Endothelial cell of umbilical vein (primary cell): ENCODE data around the gene CARD11. TPM values are rescaled to one million over a fixed set of nuclear protein-coding genes. Genes with fewer than 3 reads are reported as not detected.

ENCODE experiments used
- BruUV-seq: library from RNA; stranded (reverse); fragments of 400-500 nt; replicated peaks from 2 replicates; lab custom pipeline; 2021; lab: Mats Ljungman, UMichigan
- CTCF ChIA-PET: fragments of 300-600, 350-600 bp; sonication (Branson Sonifier 250); formaldehyde crosslinking; loops from one replicate; lab custom pipeline; 2021; ENCODE audit warnings: antibody characterized with exemption, inconsistent platforms; lab: Charles Lee
- POLR2A ChIA-PET: fragments of 300-600, 350-600 bp; sonication (Branson Sonifier 250); formaldehyde crosslinking; loops from one replicate; lab custom pipeline; 2021; ENCODE audit warnings: antibody characterized with exemption, inconsistent platforms; lab: Charles Lee
- DNase-seq: peaks from one replicate; pipeline ENCODE4 v3.0.0-alpha.2; 2011; ENCODE audit warnings: low read depth, low spot score
- FAIRE-seq: peaks from 2 replicates; lab custom pipeline; 2011; peaks lifted over from hg19 to GRCh38; lab: Jason Lieb, UNC
- H2AFZ ChIP-seq: 2 replicates; pipeline ENCODE4 v1.6.0; 2012; ENCODE audit warnings: low read depth, low read length, control low read depth, inconsistent platforms
- H3K27ac ChIP-seq: 2 replicates; pipeline ENCODE4 v1.5.1; 2011; ENCODE audit warnings: low read depth, mild to moderate bottlenecking, control low read depth, low read length, moderate library complexity; ENCODE audit not compliant: insufficient read depth
- H3K27me3 ChIP-seq, 2 experiments: 2 replicates each; pipeline versions ENCODE4 v1.6.0 to v1.6.1; 2011; ENCODE audit warnings: low read length in 2 of 2, mixed read lengths in 1 of 2; ENCODE audit not compliant: control insufficient read depth in 2 of 2, insufficient read depth in 2 of 2
- H3K36me3 ChIP-seq, 2 experiments: 2 replicates in 1 of 2; 3 replicates in 1 of 2; pipeline ENCODE4 v1.5.1; 2011; ENCODE audit warnings: low read length in 2 of 2, mild to moderate bottlenecking in 1 of 2, moderate library complexity in 1 of 2; ENCODE audit not compliant: control insufficient read depth in 2 of 2, insufficient read depth in 2 of 2; ENCODE audit errors: extremely low read depth in 1 of 2
- H3K4me1 ChIP-seq: 3 replicates; pipeline ENCODE4 v1.5.1; 2011; ENCODE audit warnings: mild to moderate bottlenecking, low read length; ENCODE audit not compliant: control insufficient read depth, insufficient read depth; ENCODE audit errors: extremely low read depth
- H3K4me2 ChIP-seq: 2 replicates; pipeline ENCODE4 v1.6.1; 2011; ENCODE audit warnings: low read length, control low read depth, mixed read lengths; ENCODE audit not compliant: insufficient read depth
- H3K4me3 ChIP-seq, 3 experiments: fragments of 200-600 bp in 1 of 3; sonication (generic), shearing (Covaris generic) in 1 of 3; replicated peaks in 1 of 3; 2 replicates each; pipeline ENCODE4 v1.5.1; 2011 to 2016; ENCODE audit warnings: control low read depth in 3 of 3, low read length in 3 of 3, mild to moderate bottlenecking in 2 of 3, inconsistent platforms in 1 of 3, low read depth in 1 of 3, moderate library complexity in 1 of 3; ENCODE audit not compliant: insufficient read depth in 1 of 3
- H3K79me2 ChIP-seq: 2 replicates; pipeline ENCODE4 v1.6.0; 2012; ENCODE audit warnings: low read length, inconsistent platforms; ENCODE audit not compliant: control insufficient read depth, insufficient read depth
- H3K9ac ChIP-seq: replicated peaks from 2 replicates; pipeline ENCODE3; 2011; ENCODE audit warnings: low read length, control low read depth; ENCODE audit not compliant: insufficient read depth; ENCODE audit errors: extremely low read depth
- H3K9me1 ChIP-seq: replicated peaks from 3 replicates; pipeline ENCODE4 v1.6.0; 2011; ENCODE audit warnings: mild to moderate bottlenecking, low read length; ENCODE audit not compliant: control insufficient read depth, insufficient read depth; ENCODE audit errors: extremely low read depth
- H3K9me3 ChIP-seq: replicated peaks from 2 replicates; pipeline ENCODE4 v1.5.1; 2012; ENCODE audit warnings: low read length, inconsistent platforms; ENCODE audit not compliant: control insufficient read depth, insufficient read depth
- H4K20me1 ChIP-seq: replicated peaks from 2 replicates; pipeline ENCODE3; 2011; ENCODE audit warnings: mild to moderate bottlenecking, low read length; ENCODE audit not compliant: control insufficient read depth, insufficient read depth; ENCODE audit errors: extremely low read depth
- EZH2 ChIP-seq: IDR thresholded peaks from 2 replicates; pipeline ENCODE4 v1.6.1; 2012; ENCODE audit warnings: borderline replicate concordance, low read depth, mild to moderate bottlenecking, moderate library complexity, low read length, inconsistent platforms; ENCODE audit not compliant: severe bottlenecking
- FOS ChIP-seq: IDR thresholded peaks from 2 replicates; pipeline ENCODE4 v1.6.1; 2011; ENCODE audit warnings: mild to moderate bottlenecking, low read length, moderate library complexity, borderline replicate concordance; ENCODE audit not compliant: insufficient read depth
- GATA2 ChIP-seq: IDR thresholded peaks from 2 replicates; pipeline ENCODE4 v1.7.0; 2011; ENCODE audit warnings: low read depth, mild to moderate bottlenecking, moderate library complexity, mixed read lengths, low read length; ENCODE audit not compliant: insufficient read length, insufficient read depth
- JUN ChIP-seq: IDR thresholded peaks from 2 replicates; pipeline ENCODE4 v1.6.1; 2011; ENCODE audit warnings: borderline replicate concordance, low read depth; ENCODE audit not compliant: insufficient read length, insufficient read depth
- MYC ChIP-seq: IDR thresholded peaks from one replicate; pipeline ENCODE4 v1.6.1; 2011; ENCODE audit warnings: mild to moderate bottlenecking, low read depth, low read length
- POLR2A ChIP-seq: IDR thresholded peaks from 2 replicates; pipeline ENCODE4 v1.6.1; 2012; ENCODE audit warnings: low read depth, mild to moderate bottlenecking, control low read depth, low read length
- POLR2AphosphoS5 ChIP-seq: IDR thresholded peaks from 2 replicates; pipeline ENCODE4 v1.6.1; 2012; ENCODE audit warnings: low read depth, mild to moderate bottlenecking, control low read depth, low read length, moderate library complexity; ENCODE audit not compliant: insufficient read depth
- dilution Hi-C: fragments of 300-500 bp; cut with MboI; formaldehyde crosslinking; loops from one replicate; pipeline ENCODE4 v1.15.0; 2019; ENCODE audit warnings: low sequenced_read_pairs; ENCODE audit not compliant: extremely low pct_ligation_motif_present
- intact Hi-C: fragments of 100-400 bp; cut with micrococcal nuclease; formaldehyde crosslinking; loops from one replicate; pipeline ENCODE4 v1.10.0; 2022
- polyA plus RNA-seq, 4 experiments: library from polyadenylated mRNA; depleted of rRNA in 3 of 4; stranded (reverse) in 3 of 4; unstranded in 1 of 4; fragments of >200 nt; gene quantifications; 2 replicates each; pipeline versions ENCODE4 v1.2.1 to v1.2.3, GENCODE V29; 2011 to 2012; ENCODE audit warnings: missing spikeins in 1 of 4
- total RNA-seq: library from RNA; stranded (reverse); gene quantifications from 2 replicates; pipeline ENCODE4 v1.2.3, GENCODE V29; 2021
- TF ChIP-seq, protein P1 (sequence below): IDR thresholded peaks from 2 replicates; pipeline ENCODE4 v1.6.1; 2011; ENCODE audit not compliant: insufficient read depth, insufficient read length
- TF ChIP-seq, protein P2 (sequence below), 2 donors: IDR thresholded peaks; 1 replicate in 1 of 2; 2 replicates in 1 of 2; pipeline ENCODE4 v1.5.1; 2011; ENCODE audit warnings: low read length in 2 of 2, mild to moderate bottlenecking in 2 of 2, moderate library complexity in 2 of 2, control low read depth in 1 of 2, inconsistent platforms in 1 of 2, low read depth in 1 of 2; ENCODE audit not compliant: insufficient read depth in 1 of 2; ENCODE audit errors: extremely low read depth in 1 of 2

Gene CARD11
- total and polyA plus RNA-seq, 2 donors (not counting 3 experiments of a cell fraction or from before 2014, with no cell fraction given): 20.4 to 41.8 TPM

- dilution Hi-C loops: no loop called here
- no peaks in the 10 kb centered on the region for H3K9me1 ChIP-seq
- no peaks in the 10 kb centered on the region for H3K79me2 ChIP-seq
- intact Hi-C loops: no loop called here
- H3K4me3 ChIP-seq: no peak overlapping the region
- no peak for FAIRE-seq
- no peaks in the 10 kb centered on the region for H4K20me1 ChIP-seq
- H3K4me1 ChIP-seq: no peaks in the 10 kb centered on the region
- BruUV-seq: no TSS peak
- H3K27me3 ChIP-seq: no peaks in the 10 kb centered on the region
- no peaks in the 10 kb centered on the region for H3K9me3 ChIP-seq
- no peak for TF ChIP-seq POLR2A
- TF ChIP-seq GATA2: no peak
- TF ChIP-seq EZH2: no peak
- no peak for TF ChIP-seq MYC
- TF ChIP-seq, protein P1, sequence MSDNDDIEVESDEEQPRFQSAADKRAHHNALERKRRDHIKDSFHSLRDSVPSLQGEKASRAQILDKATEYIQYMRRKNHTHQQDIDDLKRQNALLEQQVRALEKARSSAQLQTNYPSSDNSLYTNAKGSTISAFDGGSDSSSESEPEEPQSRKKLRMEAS: no peak
- TF ChIP-seq JUN: no peak
- no peak for TF ChIP-seq POLR2AphosphoS5
- TF ChIP-seq FOS: no peak
- CTCF ChIA-PET: interaction anchor here (1.2 kb wide), 1 partner anchor 20 kb away, joined by 4 read pairs; no protein-coding TSS in a partner anchor
- H3K36me3 ChIP-seq: no peaks in the 10 kb centered on the region
- no peak overlapping the region for H3K4me2 ChIP-seq
- no peak overlapping the region for H3K27ac ChIP-seq
- DNase-seq: no peak
- no peak overlapping the region for H3K9ac ChIP-seq
- POLR2A ChIA-PET: no interaction called here
- no peak overlapping the region for H2AFZ ChIP-seq
Measured at GRCh38 chr7:2884161-2884560, 159.5 kb downstream of the CARD11 start.

- H3K36me3 ChIP-seq: no peaks in the 10 kb centered on the region
- H3K4me3 ChIP-seq: no peak overlapping the region
- H3K4me2 ChIP-seq: no peak overlapping the region
- no TSS peak for BruUV-seq
- intact Hi-C loops: no loop called here
- dilution Hi-C loops: no loop called here
- POLR2A ChIA-PET: no interaction called here
- FAIRE-seq (no peak), DNase-seq (no peak)
- no peak overlapping the region for H3K9ac ChIP-seq
- no peaks in the 10 kb centered on the region for H3K79me2 ChIP-seq
- no peak overlapping the region for H2AFZ ChIP-seq
- H4K20me1 ChIP-seq: no peaks in the 10 kb centered on the region
- no peaks in the 10 kb centered on the region for H3K4me1 ChIP-seq
- CTCF ChIA-PET: no interaction called here
- no peaks in the 10 kb centered on the region for H3K9me3 ChIP-seq
- no peaks in the 10 kb centered on the region for H3K27me3 ChIP-seq
- H3K27ac ChIP-seq: no peak overlapping the region
- TF ChIP-seq POLR2A (no peak), FOS (no peak), EZH2 (no peak), JUN (no peak), POLR2AphosphoS5 (no peak), GATA2 (no peak), MYC (no peak)
- TF ChIP-seq, protein P2, sequence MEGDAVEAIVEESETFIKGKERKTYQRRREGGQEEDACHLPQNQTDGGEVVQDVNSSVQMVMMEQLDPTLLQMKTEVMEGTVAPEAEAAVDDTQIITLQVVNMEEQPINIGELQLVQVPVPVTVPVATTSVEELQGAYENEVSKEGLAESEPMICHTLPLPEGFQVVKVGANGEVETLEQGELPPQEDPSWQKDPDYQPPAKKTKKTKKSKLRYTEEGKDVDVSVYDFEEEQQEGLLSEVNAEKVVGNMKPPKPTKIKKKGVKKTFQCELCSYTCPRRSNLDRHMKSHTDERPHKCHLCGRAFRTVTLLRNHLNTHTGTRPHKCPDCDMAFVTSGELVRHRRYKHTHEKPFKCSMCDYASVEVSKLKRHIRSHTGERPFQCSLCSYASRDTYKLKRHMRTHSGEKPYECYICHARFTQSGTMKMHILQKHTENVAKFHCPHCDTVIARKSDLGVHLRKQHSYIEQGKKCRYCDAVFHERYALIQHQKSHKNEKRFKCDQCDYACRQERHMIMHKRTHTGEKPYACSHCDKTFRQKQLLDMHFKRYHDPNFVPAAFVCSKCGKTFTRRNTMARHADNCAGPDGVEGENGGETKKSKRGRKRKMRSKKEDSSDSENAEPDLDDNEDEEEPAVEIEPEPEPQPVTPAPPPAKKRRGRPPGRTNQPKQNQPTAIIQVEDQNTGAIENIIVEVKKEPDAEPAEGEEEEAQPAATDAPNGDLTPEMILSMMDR (IDR thresholded peaks at IDR 0.05; ENCODE audit: extremely low read depth in 1 of 2, insufficient read depth in 1 of 2, low read depth in 1 of 2, low read length in 2 of 2): no peak
- TF ChIP-seq, protein P1: no peak
- H3K9me1 ChIP-seq: no peaks in the 10 kb centered on the region
Measured at GRCh38 chr7:2883101-2883500, 160.6 kb downstream of the CARD11 start.
